ENCODE measurements around the gene RHOJ.

- TF ChIP-seq POLR2A (conservative IDR thresholded peaks at IDR 0.05) (no peak), MNT (conservative IDR thresholded peaks at IDR 0.05) (no peak), EGR1 (conservative IDR thresholded peaks at IDR 0.05) (no peak), ZNF785 (CRISPR knock-in tag; IDR thresholded peaks at IDR 0.05) (no peak), PRDM10 (IDR thresholded peaks at IDR 0.05; ENCODE audit: partially characterized antibody) (no peak), CTCF (IDR thresholded peaks at IDR 0.05 in 2 of 3, conservative IDR thresholded peaks at IDR 0.05 in 1 of 3; ENCODE audit: insufficient read depth in 2 of 3, low read depth in 1 of 3, low read length in 3 of 3) (no peak), ZNF592 (IDR thresholded peaks at IDR 0.05) (no peak), TAF1 (IDR thresholded peaks at IDR 0.05; ENCODE audit: control insufficient read depth, extremely low read depth, insufficient read depth, low read length, severe bottlenecking) (no peak), ZBTB33 (CRISPR knock-in tag; IDR thresholded peaks at IDR 0.05) (no peak), E2F6 (IDR thresholded peaks at IDR 0.05; ENCODE audit: borderline replicate concordance in 1 of 2, extremely low read depth in 1 of 2, insufficient read depth in 1 of 2, insufficient read length in 1 of 2, low read depth in 1 of 2, low read length in 1 of 2, poor library complexity in 1 of 2, severe bottlenecking in 1 of 2) (no peak), E2F8 (IDR thresholded peaks at IDR 0.05; ENCODE audit: low read depth, partially characterized antibody) (no peak), NFATC3 (IDR thresholded peaks at IDR 0.05) (no peak), ZNF347 (CRISPR knock-in tag; IDR thresholded peaks at IDR 0.05; ENCODE audit: low read depth) (no peak), BCL6 (CRISPR knock-in tag; IDR thresholded peaks at IDR 0.05) (no peak)
Observed at GRCh38 chr14:63266106-63266505, 61.9 kb downstream of the RHOJ start.
